Astrocyte (in vitro differentiated cells and primary cell): ENCODE measurements around the gene SCAMP1. TPM values are rescaled to one million over a fixed set of nuclear protein-coding genes. Genes with fewer than 3 reads are reported as not detected.

ENCODE experiments used
- DNase-seq: peaks from one replicate; pipeline ENCODE4 v3.0.0-alpha.2; 2010; ENCODE audit warnings: low read depth
- FAIRE-seq: peaks from 2 replicates; lab custom pipeline; 2011; peaks lifted over from hg19 to GRCh38; lab: Jason Lieb, UNC
- H2AFZ ChIP-seq: 2 replicates; pipeline ENCODE4 v1.6.0; 2012; ENCODE audit warnings: low read depth, low read length, inconsistent platforms
- H3K27ac ChIP-seq: 2 replicates; pipeline ENCODE4 v1.5.1; 2011; ENCODE audit warnings: low read depth, low read length, inconsistent platforms
- H3K27me3 ChIP-seq: 2 replicates; pipeline ENCODE4 v1.6.0; 2011; ENCODE audit warnings: low read length, inconsistent platforms; ENCODE audit not compliant: insufficient read depth
- H3K36me3 ChIP-seq: 2 replicates; pipeline ENCODE4 v1.5.1; 2011; ENCODE audit warnings: low read length, inconsistent platforms; ENCODE audit not compliant: insufficient read depth
- H3K4me1 ChIP-seq: 2 replicates; pipeline ENCODE4 v1.5.1; 2011; ENCODE audit warnings: low read length, inconsistent platforms; ENCODE audit not compliant: insufficient read depth
- H3K4me2 ChIP-seq: 2 replicates; pipeline ENCODE4 v1.6.0; 2012; ENCODE audit warnings: low read length, inconsistent platforms
- H3K4me3 ChIP-seq: 2 replicates; pipeline ENCODE4 v1.5.1; 2011; ENCODE audit warnings: low read depth, mild to moderate bottlenecking, low read length, inconsistent platforms; ENCODE audit not compliant: insufficient read depth
- H3K79me2 ChIP-seq: 2 replicates; pipeline ENCODE4 v1.6.0; 2012; ENCODE audit warnings: mild to moderate bottlenecking, low read length, inconsistent platforms; ENCODE audit not compliant: insufficient read depth
- H3K9ac ChIP-seq: 2 replicates; pipeline ENCODE4 v1.6.0; 2012; ENCODE audit warnings: mild to moderate bottlenecking, low read length, inconsistent platforms
- H3K9me3 ChIP-seq: 2 replicates; pipeline ENCODE4 v1.5.1; 2012; ENCODE audit warnings: low read depth, mild to moderate bottlenecking, low read length, inconsistent platforms; ENCODE audit not compliant: insufficient read depth
- H4K20me1 ChIP-seq: 2 replicates; pipeline ENCODE4 v1.6.0; 2012; ENCODE audit warnings: low read length, inconsistent platforms; ENCODE audit not compliant: insufficient read depth
- H3K27ac Mint-ChIP-seq: one replicate; pipeline ENCODE4 v1.8.0; 2021; ENCODE audit warnings: mild to moderate bottlenecking, mixed read lengths; ENCODE audit not compliant: unreplicated experiment
- H3K27me3 Mint-ChIP-seq: one replicate; pipeline ENCODE4 v1.8.0; 2021; ENCODE audit warnings: low read depth, mixed read lengths; ENCODE audit not compliant: unreplicated experiment
- H3K36me3 Mint-ChIP-seq: one replicate; pipeline ENCODE4 v1.8.0; 2021; ENCODE audit warnings: low read depth, mixed read lengths; ENCODE audit not compliant: unreplicated experiment
- H3K4me1 Mint-ChIP-seq: one replicate; pipeline ENCODE4 v1.8.0; 2021; ENCODE audit warnings: low read depth, mixed read lengths; ENCODE audit not compliant: unreplicated experiment
- H3K4me3 Mint-ChIP-seq: one replicate; pipeline ENCODE4 v1.8.0; 2021; ENCODE audit warnings: mild to moderate bottlenecking, moderate library complexity, mixed read lengths; ENCODE audit not compliant: unreplicated experiment
- H3K9me3 Mint-ChIP-seq: one replicate; pipeline ENCODE4 v1.8.0; 2021; ENCODE audit warnings: mild to moderate bottlenecking, mixed read lengths; ENCODE audit not compliant: unreplicated experiment
- EZH2 ChIP-seq: IDR thresholded peaks from 2 replicates; pipeline ENCODE4 v1.6.1; 2012; ENCODE audit warnings: mild to moderate bottlenecking, low read length, inconsistent platforms; ENCODE audit not compliant: insufficient read depth
- total RNA-seq: library from RNA; stranded (reverse); gene quantifications from 2 replicates; pipeline ENCODE4 v1.2.1, GENCODE V29; 2021
- TF ChIP-seq, protein P1 (sequence below): IDR thresholded peaks from 2 replicates; pipeline ENCODE4 v1.5.1; 2011; ENCODE audit warnings: low read depth, mild to moderate bottlenecking, inconsistent platforms, low read length, moderate library complexity; ENCODE audit not compliant: insufficient read depth

Gene SCAMP1
- total RNA-seq, 1 donor from 2014 or later = 52.6 TPM

DNA sequence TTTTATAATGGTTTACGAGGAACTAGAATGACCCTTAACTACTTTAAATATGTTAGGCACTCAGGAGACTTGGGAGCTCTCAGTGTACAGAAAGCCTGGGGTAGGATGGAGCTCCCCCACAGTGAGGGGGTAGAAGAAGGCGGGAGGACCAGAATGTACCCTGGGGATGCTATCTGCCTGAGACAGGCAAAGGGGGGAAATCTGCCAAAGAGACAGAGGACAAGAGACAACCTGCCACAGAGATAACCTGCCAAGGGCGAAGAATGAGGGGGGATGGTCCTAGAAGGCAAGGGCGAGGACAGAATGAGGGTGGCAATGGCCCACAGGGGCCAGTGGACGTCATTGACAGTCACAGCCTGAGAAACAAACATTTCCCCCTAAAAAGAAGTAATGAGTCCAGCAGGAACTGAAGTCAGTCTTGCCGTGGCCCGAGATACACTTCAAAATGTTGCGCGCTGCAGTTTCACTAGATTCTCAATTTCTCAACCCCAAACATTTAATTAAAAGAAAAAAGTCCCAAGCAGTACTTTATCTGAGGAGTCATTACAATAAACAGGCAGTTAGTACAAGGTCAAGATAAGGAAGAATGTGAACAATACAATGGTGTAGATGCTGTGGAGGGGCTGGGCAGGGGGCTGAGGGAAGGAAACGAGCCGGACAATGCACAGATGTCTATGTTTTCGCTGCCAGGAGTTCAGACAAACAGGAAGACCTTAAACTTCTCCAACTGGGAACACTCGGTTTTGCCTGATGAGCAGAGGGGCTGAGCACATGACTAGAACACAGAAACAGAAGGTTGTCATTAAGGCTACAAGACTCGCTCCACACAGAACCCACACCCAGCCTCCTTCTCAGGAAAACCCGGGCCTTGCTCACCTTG lies 163.1 kb downstream of the SCAMP1 start:
- no peak overlapping the region for H2AFZ ChIP-seq
- Mint-ChIP-seq H3K4me1 (peaks cover 36% of the 10 kb centered on the region), H3K9me3 (no peaks in the 10 kb centered on the region), H3K27me3 (no peaks in the 10 kb centered on the region), H3K27ac (no peak overlapping the region), H3K4me3 (no peak overlapping the region), H3K36me3 (peaks cover under 1% of the 10 kb centered on the region)
- H3K4me2 ChIP-seq = no peak overlapping the region
- no peak for FAIRE-seq
- no peaks in the 10 kb centered on the region for H3K9me3 ChIP-seq
- H3K27me3 ChIP-seq = no peaks in the 10 kb centered on the region
- no peak for DNase-seq
- no peak overlapping the region for H3K4me3 ChIP-seq
- H3K27ac ChIP-seq = peak overlapping the region; percentile 36
- peaks cover 45% of the 10 kb centered on the region for H3K4me1 ChIP-seq
- H3K36me3 ChIP-seq = no peaks in the 10 kb centered on the region
- no peaks in the 10 kb centered on the region for H4K20me1 ChIP-seq
- peak overlapping the region; percentile 32 for H3K9ac ChIP-seq
- TF ChIP-seq, protein P1, sequence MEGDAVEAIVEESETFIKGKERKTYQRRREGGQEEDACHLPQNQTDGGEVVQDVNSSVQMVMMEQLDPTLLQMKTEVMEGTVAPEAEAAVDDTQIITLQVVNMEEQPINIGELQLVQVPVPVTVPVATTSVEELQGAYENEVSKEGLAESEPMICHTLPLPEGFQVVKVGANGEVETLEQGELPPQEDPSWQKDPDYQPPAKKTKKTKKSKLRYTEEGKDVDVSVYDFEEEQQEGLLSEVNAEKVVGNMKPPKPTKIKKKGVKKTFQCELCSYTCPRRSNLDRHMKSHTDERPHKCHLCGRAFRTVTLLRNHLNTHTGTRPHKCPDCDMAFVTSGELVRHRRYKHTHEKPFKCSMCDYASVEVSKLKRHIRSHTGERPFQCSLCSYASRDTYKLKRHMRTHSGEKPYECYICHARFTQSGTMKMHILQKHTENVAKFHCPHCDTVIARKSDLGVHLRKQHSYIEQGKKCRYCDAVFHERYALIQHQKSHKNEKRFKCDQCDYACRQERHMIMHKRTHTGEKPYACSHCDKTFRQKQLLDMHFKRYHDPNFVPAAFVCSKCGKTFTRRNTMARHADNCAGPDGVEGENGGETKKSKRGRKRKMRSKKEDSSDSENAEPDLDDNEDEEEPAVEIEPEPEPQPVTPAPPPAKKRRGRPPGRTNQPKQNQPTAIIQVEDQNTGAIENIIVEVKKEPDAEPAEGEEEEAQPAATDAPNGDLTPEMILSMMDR = no peak
- no peak for TF ChIP-seq EZH2
- peaks cover 26% of the 10 kb centered on the region for H3K79me2 ChIP-seq

DNA sequence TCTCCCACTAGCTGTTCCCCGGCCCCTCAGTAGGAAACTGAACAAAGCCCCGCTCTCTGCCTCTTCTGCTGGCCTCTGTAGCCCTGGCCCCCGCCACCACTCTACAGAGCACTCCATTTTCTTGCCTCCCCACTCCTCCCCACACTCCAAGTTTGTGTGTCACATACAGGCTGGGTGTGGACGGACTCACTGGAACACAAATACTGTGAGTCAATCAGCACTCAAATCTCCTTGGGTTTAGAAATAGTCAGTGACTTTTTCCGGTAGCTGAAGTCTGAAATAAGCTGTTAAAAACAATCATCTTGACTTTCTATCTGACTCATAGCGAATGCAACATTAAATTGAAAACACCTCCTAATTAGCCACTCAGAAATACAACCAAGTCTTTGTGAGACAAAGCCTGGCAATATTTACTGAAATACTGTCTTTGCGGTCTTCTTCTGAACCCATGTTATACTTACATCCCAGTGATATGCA lies 165.7 kb downstream of the SCAMP1 start:
- peaks cover 35% of the 10 kb centered on the region for H3K4me1 Mint-ChIP-seq
- no peak for FAIRE-seq
- TF ChIP-seq EZH2 = no peak
- TF ChIP-seq, protein P1 = no peak

More for the DNA sequence above, 165.7 kb downstream of the SCAMP1 start:
- DNase-seq = peak; percentile 88
- H2AFZ ChIP-seq = no peak overlapping the region
- H3K27ac ChIP-seq = peak overlapping the region; percentile 94
- Mint-ChIP-seq H3K9me3 (no peaks in the 10 kb centered on the region), H3K4me3 (no peak overlapping the region), H3K36me3 (peaks cover 2% of the 10 kb centered on the region), H3K27me3 (no peaks in the 10 kb centered on the region), H3K27ac (peak overlapping the region; percentile 90)
- H3K9ac ChIP-seq = peak overlapping the region; percentile 78
- peak overlapping the region; percentile 13 for H3K4me3 ChIP-seq
- no peaks in the 10 kb centered on the region for H3K36me3 ChIP-seq
- peak overlapping the region; percentile 59 for H3K4me2 ChIP-seq
- peaks cover 53% of the 10 kb centered on the region for H3K4me1 ChIP-seq
- no peaks in the 10 kb centered on the region for H4K20me1 ChIP-seq
- H3K27me3 ChIP-seq = no peaks in the 10 kb centered on the region
- H3K79me2 ChIP-seq = peaks cover 21% of the 10 kb centered on the region
- no peaks in the 10 kb centered on the region for H3K9me3 ChIP-seq
